Neuronal stem cell (in vitro differentiated cells): Measurements from ENCODE around the gene KLHDC9.

Experiments used
- DNase-seq: peaks from one replicate; pipeline ENCODE4 v3.0.0-alpha.2; 2013; ENCODE audit warnings: low spot score
- H2AFZ ChIP-seq: one replicate; pipeline ENCODE4 v1.6.1; 2013; ENCODE audit warnings: mild to moderate bottlenecking, low read length, inconsistent platforms
- H2AK5ac ChIP-seq: 2 replicates; pipeline ENCODE4 v1.6.1; 2013; ENCODE audit warnings: low read depth, mild to moderate bottlenecking, inconsistent platforms, low read length, moderate library complexity, mixed read lengths
- H2BK120ac ChIP-seq: 2 replicates; pipeline ENCODE4 v1.6.1; 2013; ENCODE audit warnings: low read depth, mild to moderate bottlenecking, inconsistent platforms, low read length, moderate library complexity, mixed read lengths
- H2BK12ac ChIP-seq: one replicate; pipeline ENCODE4 v1.6.1; 2013; ENCODE audit warnings: low read length, inconsistent platforms
- H2BK15ac ChIP-seq: 2 replicates; pipeline ENCODE4 v1.6.1; 2013; ENCODE audit warnings: mild to moderate bottlenecking, low read length, inconsistent platforms, mixed read lengths
- H2BK5ac ChIP-seq: one replicate; pipeline ENCODE4 v1.6.1; 2013; ENCODE audit warnings: inconsistent platforms, mild to moderate bottlenecking, low read length, moderate library complexity
- H3K14ac ChIP-seq: one replicate; pipeline ENCODE4 v1.6.1; 2013; ENCODE audit warnings: low read length, inconsistent platforms
- H3K18ac ChIP-seq: 2 replicates; pipeline ENCODE4 v1.6.1; 2013; ENCODE audit warnings: low read length, inconsistent platforms
- H3K23ac ChIP-seq: 2 replicates; pipeline ENCODE4 v1.6.1; 2013; ENCODE audit warnings: low read depth, mild to moderate bottlenecking, mixed read lengths, low read length, inconsistent platforms; ENCODE audit not compliant: poor library complexity
- H3K27ac ChIP-seq: replicated peaks from 3 replicates; pipeline ENCODE4 v1.5.1; 2013; ENCODE audit warnings: low read length, inconsistent platforms
- H3K27me3 ChIP-seq, 3 experiments: 2 replicates each; pipeline ENCODE4 v1.6.1; 2013; ENCODE audit warnings: low read length in 3 of 3, mild to moderate bottlenecking in 2 of 3, inconsistent platforms in 1 of 3, low read depth in 1 of 3, mixed read lengths in 1 of 3, moderate library complexity in 1 of 3; ENCODE audit not compliant: control insufficient read depth in 3 of 3, insufficient read depth in 3 of 3
- H3K36me3 ChIP-seq, 2 donors: replicated peaks in 1 of 2; 2 replicates each; pipeline ENCODE4 v1.6.1; 2013; ENCODE audit warnings: low read length in 2 of 2; ENCODE audit not compliant: control insufficient read depth in 2 of 2, insufficient read depth in 2 of 2
- H3K4ac ChIP-seq: 2 replicates; pipeline ENCODE4 v1.6.1; 2013; ENCODE audit warnings: inconsistent platforms, mild to moderate bottlenecking, low read length, moderate library complexity
- H3K4me1 ChIP-seq, 2 donors: 1 replicate in 1 of 2; 2 replicates in 1 of 2; pipeline ENCODE4 v1.6.1; 2013; ENCODE audit warnings: low read length in 2 of 2, low read depth in 1 of 2; ENCODE audit not compliant: control insufficient read depth in 2 of 2, insufficient read depth in 1 of 2
- H3K4me2 ChIP-seq: one replicate; pipeline ENCODE4 v1.6.1; 2013; ENCODE audit warnings: mild to moderate bottlenecking, low read length, inconsistent platforms; ENCODE audit not compliant: insufficient read depth, poor library complexity, severe bottlenecking
- H3K4me3 ChIP-seq, 2 donors: 2 replicates each; pipeline ENCODE4 v1.5.1; 2013; ENCODE audit warnings: low read length in 2 of 2, mild to moderate bottlenecking in 2 of 2, inconsistent platforms in 1 of 2, moderate library complexity in 1 of 2
- H3K79me1 ChIP-seq: one replicate; pipeline ENCODE4 v1.6.1; 2013; ENCODE audit warnings: low read depth, mild to moderate bottlenecking, inconsistent platforms, low read length, moderate library complexity
- H3K9ac ChIP-seq: one replicate; pipeline ENCODE4 v1.6.1; 2013; ENCODE audit warnings: mild to moderate bottlenecking, low read depth, low read length, inconsistent platforms; ENCODE audit not compliant: poor library complexity
- H3K9me3 ChIP-seq, 2 donors: replicated peaks in 1 of 2; 2 replicates each; pipeline versions ENCODE3 to v1.6.1; 2013; ENCODE audit warnings: low read length in 2 of 2, mild to moderate bottlenecking in 2 of 2, inconsistent platforms in 1 of 2, low read depth in 1 of 2, mixed read lengths in 1 of 2, moderate library complexity in 1 of 2; ENCODE audit not compliant: control insufficient read depth in 2 of 2, insufficient read depth in 1 of 2
- H4K8ac ChIP-seq: one replicate; pipeline ENCODE4 v1.6.1; 2013; ENCODE audit warnings: low read depth, mild to moderate bottlenecking, inconsistent platforms, low read length, moderate library complexity
- H4K91ac ChIP-seq: one replicate; pipeline ENCODE4 v1.6.1; 2013; ENCODE audit warnings: low read length, low read depth, mild to moderate bottlenecking, inconsistent platforms; ENCODE audit not compliant: poor library complexity
- WGBS, 2 donors: extraction: QIAGEN DNeasy Blood & Tissue Kit; methylation state at CpG; one replicate each; pipeline ENCODE4 v1.1.7; 2013; ENCODE audit warnings: missing lambda C conversion rate in 2 of 2, mixed read lengths in 1 of 2; ENCODE audit not compliant: insufficient read length in 2 of 2, insufficient replicate concordance in 1 of 2; ENCODE audit errors: extremely low coverage in 2 of 2; 5-methylcytosine and 5-hydroxymethylcytosine counted together

KLHDC9 gene

GRCh38 chr1:161052899-161053298 is 45.3 kb upstream of the KLHDC9 start:
- Histone ChIP-seq H3K36me3 (no peaks in the 10 kb centered on the region), H3K27ac (no peak overlapping the region), H2BK120ac (no peak overlapping the region), H3K18ac (no peak overlapping the region), H3K9ac (no peak overlapping the region), H2BK15ac (no peak overlapping the region), H3K4me1 (no peaks in the 10 kb centered on the region), H2AK5ac (no peak overlapping the region), H3K14ac (no peak overlapping the region), H4K8ac (no peak overlapping the region), H3K4me3 (no peak overlapping the region), H2AFZ (no peak overlapping the region), H3K9me3 (peaks cover 8 to 19% of the 10 kb centered on the region in 2 donors), H3K4ac (no peak overlapping the region), H3K27me3 (peaks cover 0 to 2% (median 0%) of the 10 kb centered on the region in 3 experiments), H2BK12ac (no peak overlapping the region), H2BK5ac (no peak overlapping the region), H3K23ac (no peak overlapping the region), H3K4me2 (no peak overlapping the region), H3K79me1 (no peaks in the 10 kb centered on the region), H4K91ac (no peak overlapping the region)
- WGBS, 2 donors: no CpG with 5 or more reads among the region's 3 CpGs
- DNase-seq: no peak

DNA sequence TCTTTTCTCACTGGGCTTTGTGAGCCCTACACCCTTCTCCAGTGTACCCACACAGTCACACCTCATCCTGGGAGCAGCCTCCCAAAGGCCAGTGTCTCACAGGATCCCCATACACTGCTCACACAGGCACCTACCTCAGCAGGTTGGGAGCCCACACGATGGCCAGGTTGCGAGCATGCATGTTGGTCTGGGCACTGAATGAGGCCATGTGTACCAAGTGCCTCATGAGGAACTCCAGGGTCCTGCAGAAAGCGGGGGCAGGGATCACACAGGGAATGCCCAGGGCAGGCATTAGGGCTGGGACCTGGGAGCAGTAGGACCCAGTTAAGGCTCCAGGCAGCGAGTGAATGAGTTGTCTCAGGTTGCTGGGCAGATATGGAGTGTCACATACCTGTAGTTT is 43.9 kb upstream of the KLHDC9 start:
- Histone ChIP-seq H3K4ac (no peak overlapping the region), H4K8ac (no peak overlapping the region), H3K79me1 (no peaks in the 10 kb centered on the region), H3K9ac (no peak overlapping the region), H3K36me3 (no peaks in the 10 kb centered on the region), H2AK5ac (peak overlapping the region; percentile 40), H2BK12ac (no peak overlapping the region), H2BK15ac (peak overlapping the region; percentile 15), H2AFZ (no peak overlapping the region), H3K18ac (peak overlapping the region; percentile 19), H3K14ac (no peak overlapping the region), H2BK5ac (no peak overlapping the region), H3K23ac (no peak overlapping the region), H4K91ac (no peak overlapping the region), H3K4me1 (no peaks in the 10 kb centered on the region), H3K4me2 (no peak overlapping the region), H2BK120ac (no peak overlapping the region), H3K27ac (no peak overlapping the region), H3K27me3 (peaks cover 0 to 2% (median 0%) of the 10 kb centered on the region in 3 experiments), H3K4me3 (no peak overlapping the region), H3K9me3 (peaks cover 2 to 6% of the 10 kb centered on the region in 2 donors)
- no peak for DNase-seq
- no CpG with 5 or more reads among the region's 4 CpGs for WGBS, 2 donors

- no peak overlapping the region for H2BK15ac ChIP-seq
- H3K4ac ChIP-seq: no peak overlapping the region
- no peak overlapping the region for H2BK12ac ChIP-seq
- no peak overlapping the region for H3K4me2 ChIP-seq
- no peak overlapping the region for H3K27ac ChIP-seq
- no CpG with 5 or more reads among the region's 7 CpGs for WGBS, 2 donors
- H3K23ac ChIP-seq: no peak overlapping the region
- no peak overlapping the region for H3K4me3 ChIP-seq
- no peaks in the 10 kb centered on the region for H3K4me1 ChIP-seq
- peaks cover 0 to 2% (median 0%) of the 10 kb centered on the region in 3 experiments for H3K27me3 ChIP-seq
- no peak overlapping the region for H2BK5ac ChIP-seq
- H3K79me1 ChIP-seq: no peaks in the 10 kb centered on the region
- H3K9me3 ChIP-seq: peaks cover under 1 to 2% of the 10 kb centered on the region in 2 donors
- H2AK5ac ChIP-seq: no peak overlapping the region
- no peak overlapping the region for H4K8ac ChIP-seq
- H3K14ac ChIP-seq: no peak overlapping the region
- no peaks in the 10 kb centered on the region for H3K36me3 ChIP-seq
- H3K18ac ChIP-seq: no peak overlapping the region
- no peak overlapping the region for H3K9ac ChIP-seq
- no peak overlapping the region for H2BK120ac ChIP-seq
- no peak for DNase-seq
- no peak overlapping the region for H4K91ac ChIP-seq
- no peak overlapping the region for H2AFZ ChIP-seq
Measured at GRCh38 chr1:161054805-161055204, 43.4 kb upstream of the KLHDC9 start.

- H2BK12ac ChIP-seq: no peak overlapping the region
- peak overlapping the region; percentile 72 for H3K9ac ChIP-seq
- DNase-seq: no peak
- H4K91ac ChIP-seq: no peak overlapping the region
- no peak overlapping the region for H3K14ac ChIP-seq
- no peak overlapping the region for H2BK5ac ChIP-seq
- no peak overlapping the region for H3K4me3 ChIP-seq
- H3K4me2 ChIP-seq: no peak overlapping the region
- H3K23ac ChIP-seq: no peak overlapping the region
- H3K4me1 ChIP-seq: no peaks in the 10 kb centered on the region
- no peak overlapping the region for H3K18ac ChIP-seq
- H3K27me3 ChIP-seq: peaks cover 0 to 10% (median under 1%) of the 10 kb centered on the region in 3 experiments
- peaks cover 0 to 2% of the 10 kb centered on the region in 2 donors for H3K9me3 ChIP-seq
- no peaks in the 10 kb centered on the region for H3K79me1 ChIP-seq
- no peaks in the 10 kb centered on the region for H3K36me3 ChIP-seq
- H2BK15ac ChIP-seq: no peak overlapping the region
- H2AK5ac ChIP-seq: no peak overlapping the region
- no CpG with 5 or more reads among the region's 6 CpGs for WGBS, 2 donors
- H4K8ac ChIP-seq: no peak overlapping the region
- H2AFZ ChIP-seq: no peak overlapping the region
- H3K4ac ChIP-seq: no peak overlapping the region
- no peak overlapping the region for H2BK120ac ChIP-seq
- no peak overlapping the region for H3K27ac ChIP-seq
Measured at GRCh38 chr1:161059293-161059692, 38.9 kb upstream of the KLHDC9 start.
